Brain microvascular endothelial cell (primary cell): ENCODE data around the gene TNIK.

ENCODE experiments used
- DNase-seq: peaks from one replicate; pipeline ENCODE4 v3.0.0-alpha.2; 2020
- H3K27ac ChIP-seq: fragments of 250-450 bp; sonication (Bioruptor Pico); 2 replicates; pipeline ENCODE4 v1.5.1; 2020; ENCODE audit warnings: mild to moderate bottlenecking, moderate library complexity
- H3K27me3 ChIP-seq: fragments of 250-450 bp; sonication (Bioruptor Pico); replicated peaks from 2 replicates; pipeline ENCODE4 v1.5.1; 2020; ENCODE audit warnings: mild to moderate bottlenecking
- H3K36me3 ChIP-seq: fragments of 250-450 bp; sonication (Bioruptor Pico); replicated peaks from 2 replicates; pipeline ENCODE4 v1.5.1; 2020; ENCODE audit warnings: mild to moderate bottlenecking
- H3K4me3 ChIP-seq: 2 replicates; pipeline ENCODE4 v1.5.1; 2011; ENCODE audit warnings: low read depth, mild to moderate bottlenecking, control low read depth, low read length, moderate library complexity
- in situ Hi-C: cut with HindIII; loops from 2 replicates; pipeline ENCODE4 v1.10.0; 2017; ENCODE audit warnings: low sequenced_read_pairs, low pct_ligation_motif_present
- TF ChIP-seq, protein P1 (sequence below): IDR thresholded peaks from 2 replicates; pipeline ENCODE4 v1.5.1; 2011; ENCODE audit warnings: low read depth, mild to moderate bottlenecking, moderate library complexity, low read length, control low read depth, inconsistent platforms; ENCODE audit errors: missing control alignments

The TNIK gene

DNA sequence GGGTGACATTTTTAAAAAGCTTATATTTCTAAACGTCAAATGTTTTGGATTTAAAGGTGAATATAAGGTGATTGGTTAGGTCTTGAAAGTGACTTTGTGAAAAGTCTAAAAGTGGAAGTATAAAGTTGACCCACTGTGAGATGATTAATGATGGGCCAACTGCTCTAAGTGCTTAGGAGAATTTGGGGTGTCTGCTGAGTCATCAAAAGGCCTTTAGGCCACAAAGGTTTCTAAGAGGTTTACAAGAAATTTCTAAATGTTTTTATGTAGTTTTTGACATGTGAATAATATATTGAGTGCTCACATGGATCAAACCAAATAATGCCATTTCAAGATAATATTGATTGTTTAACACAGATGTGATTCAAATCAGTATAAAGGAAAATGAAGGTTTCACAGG is 394.5 kb downstream of the TNIK start:
- H3K27ac ChIP-seq = no peak overlapping the region
- peaks cover 5% of the 10 kb centered on the region for H3K36me3 ChIP-seq
- DNase-seq = no peak
- TF ChIP-seq, protein P1, sequence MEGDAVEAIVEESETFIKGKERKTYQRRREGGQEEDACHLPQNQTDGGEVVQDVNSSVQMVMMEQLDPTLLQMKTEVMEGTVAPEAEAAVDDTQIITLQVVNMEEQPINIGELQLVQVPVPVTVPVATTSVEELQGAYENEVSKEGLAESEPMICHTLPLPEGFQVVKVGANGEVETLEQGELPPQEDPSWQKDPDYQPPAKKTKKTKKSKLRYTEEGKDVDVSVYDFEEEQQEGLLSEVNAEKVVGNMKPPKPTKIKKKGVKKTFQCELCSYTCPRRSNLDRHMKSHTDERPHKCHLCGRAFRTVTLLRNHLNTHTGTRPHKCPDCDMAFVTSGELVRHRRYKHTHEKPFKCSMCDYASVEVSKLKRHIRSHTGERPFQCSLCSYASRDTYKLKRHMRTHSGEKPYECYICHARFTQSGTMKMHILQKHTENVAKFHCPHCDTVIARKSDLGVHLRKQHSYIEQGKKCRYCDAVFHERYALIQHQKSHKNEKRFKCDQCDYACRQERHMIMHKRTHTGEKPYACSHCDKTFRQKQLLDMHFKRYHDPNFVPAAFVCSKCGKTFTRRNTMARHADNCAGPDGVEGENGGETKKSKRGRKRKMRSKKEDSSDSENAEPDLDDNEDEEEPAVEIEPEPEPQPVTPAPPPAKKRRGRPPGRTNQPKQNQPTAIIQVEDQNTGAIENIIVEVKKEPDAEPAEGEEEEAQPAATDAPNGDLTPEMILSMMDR = no peak
- in situ Hi-C loops = no loop called here
- H3K27me3 ChIP-seq = no peaks in the 10 kb centered on the region
- no peak overlapping the region for H3K4me3 ChIP-seq

DNA sequence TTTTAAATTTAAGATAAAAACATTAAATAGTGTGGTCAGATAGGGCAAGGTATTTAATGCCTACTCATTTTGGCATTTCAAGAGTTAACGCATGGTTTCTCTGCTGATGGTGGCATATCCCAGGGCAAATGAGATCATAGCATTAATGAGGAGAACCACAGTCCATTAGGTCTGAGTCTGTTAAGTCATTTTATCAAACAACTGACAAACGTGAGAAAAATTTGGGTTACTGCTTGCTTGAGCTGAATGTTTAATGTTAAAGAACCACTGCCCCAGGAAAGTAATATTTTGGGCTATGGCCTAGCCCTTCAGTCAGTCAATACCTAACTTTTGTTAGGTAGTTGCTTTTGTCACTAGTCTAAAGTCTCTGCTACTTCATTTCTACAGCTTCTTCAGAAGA is 395.7 kb downstream of the TNIK start:
- TF ChIP-seq, protein P1 = no peak
- peaks cover 5% of the 10 kb centered on the region for H3K36me3 ChIP-seq
- no peak overlapping the region for H3K4me3 ChIP-seq
- in situ Hi-C loops = no loop called here
- no peak overlapping the region for H3K27ac ChIP-seq
- no peak for DNase-seq
- no peaks in the 10 kb centered on the region for H3K27me3 ChIP-seq

DNA sequence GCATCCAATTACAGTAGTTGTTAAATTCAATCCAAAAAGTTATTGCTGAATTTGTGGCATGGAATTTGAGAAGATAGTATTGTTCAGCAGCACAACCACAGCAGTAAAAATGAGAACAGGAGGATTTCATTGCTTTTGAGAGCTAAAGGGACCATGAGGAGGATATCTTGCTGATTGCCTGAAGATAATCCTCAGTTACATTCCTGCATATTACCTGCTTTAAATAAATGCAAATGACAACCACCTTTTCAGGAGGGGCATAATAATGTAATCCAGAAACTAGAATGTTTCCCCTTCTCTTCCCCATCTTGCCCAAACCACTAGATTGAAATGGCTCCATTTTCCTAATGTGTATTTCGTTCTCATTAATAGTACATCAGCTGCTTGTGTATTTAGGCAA is 398.5 kb downstream of the TNIK start:
- Histone ChIP-seq H3K4me3 (no peak overlapping the region), H3K36me3 (peaks cover 5% of the 10 kb centered on the region), H3K27ac (no peak overlapping the region), H3K27me3 (no peaks in the 10 kb centered on the region)
- in situ Hi-C loops = no loop called here
- TF ChIP-seq, protein P1 = no peak
- DNase-seq = no peak

DNA sequence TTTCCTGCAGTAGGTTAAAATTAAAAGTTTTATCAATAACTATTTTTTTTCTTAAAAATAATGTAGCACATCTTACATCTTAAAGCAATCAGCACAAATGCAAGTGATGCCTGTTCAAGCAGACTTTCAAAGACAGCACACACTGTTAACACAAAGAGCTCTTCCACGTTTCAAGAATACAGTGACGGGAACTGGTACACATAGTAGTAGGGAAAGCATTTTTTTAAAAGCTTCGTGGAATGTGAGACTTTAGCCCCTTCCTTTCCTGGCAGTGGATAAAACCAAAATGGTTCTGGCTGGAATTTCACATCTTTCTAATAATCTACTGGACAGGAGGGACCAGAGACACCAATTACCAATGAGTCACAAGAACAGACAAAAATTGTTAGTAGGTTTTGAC is 400.2 kb downstream of the TNIK start:
- TF ChIP-seq, protein P1 = no peak
- DNase-seq = no peak
- Histone ChIP-seq H3K4me3 (no peak overlapping the region), H3K36me3 (no peaks in the 10 kb centered on the region), H3K27me3 (no peaks in the 10 kb centered on the region), H3K27ac (no peak overlapping the region)
- in situ Hi-C loops = no loop called here

DNA sequence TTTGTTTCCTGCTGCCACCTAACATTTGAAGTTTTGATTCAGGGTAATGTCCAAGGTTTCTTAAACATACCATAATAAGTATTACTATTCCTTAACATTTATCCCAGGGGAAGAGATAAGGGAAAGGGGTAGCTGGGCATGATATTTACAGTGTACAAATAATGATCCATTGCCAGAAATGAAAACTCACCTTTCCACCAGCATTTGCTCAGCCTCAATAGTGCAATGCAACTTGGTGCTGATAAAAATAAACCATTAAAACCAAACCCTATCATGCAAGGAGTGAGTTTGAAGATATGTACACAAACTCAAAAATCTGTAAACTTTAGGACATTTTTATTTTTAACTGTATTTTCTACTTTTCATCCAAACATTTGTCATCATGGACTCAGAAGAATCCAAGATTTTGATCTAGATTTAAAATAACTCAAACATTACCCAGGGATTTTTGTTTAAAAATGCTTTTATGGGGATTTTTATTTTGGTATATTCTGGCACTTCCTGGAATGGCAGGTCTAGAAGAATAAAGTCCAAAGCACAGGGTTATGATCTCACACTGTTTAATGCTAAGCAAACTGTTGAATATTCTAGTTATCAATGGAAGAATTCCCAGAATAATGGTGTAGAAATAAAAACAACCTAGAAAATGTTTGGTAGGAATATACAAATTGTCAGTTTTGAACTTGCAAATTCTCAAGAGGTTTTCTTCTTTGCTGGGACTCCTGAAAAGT is 401.2 kb downstream of the TNIK start:
- no peak overlapping the region for H3K4me3 ChIP-seq
- TF ChIP-seq, protein P1 = no peak
- in situ Hi-C loops = no loop called here
- no peak overlapping the region for H3K27ac ChIP-seq
- H3K36me3 ChIP-seq = no peaks in the 10 kb centered on the region
- no peaks in the 10 kb centered on the region for H3K27me3 ChIP-seq
- DNase-seq = no peak

DNA sequence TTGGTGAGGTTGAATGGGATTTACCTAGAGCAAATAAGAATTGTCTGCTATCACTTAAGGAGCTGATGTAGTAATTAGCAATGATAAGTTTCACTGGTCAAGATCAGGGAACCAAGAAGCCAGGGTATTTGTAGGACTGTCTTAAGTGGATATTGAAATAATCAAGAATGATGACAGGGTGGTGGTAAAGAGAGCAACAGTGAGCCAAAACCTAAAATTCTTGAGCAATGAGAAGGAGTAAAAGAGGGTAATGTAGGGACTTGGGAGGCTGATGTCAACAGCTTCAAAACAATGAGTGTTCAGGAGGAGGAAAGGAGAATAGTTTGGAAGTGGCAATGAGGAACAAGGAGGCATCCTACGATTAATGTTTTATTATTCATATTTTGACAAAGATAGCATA is 402.1 kb downstream of the TNIK start:
- in situ Hi-C loops = no loop called here
- Histone ChIP-seq H3K4me3 (no peak overlapping the region), H3K27me3 (no peaks in the 10 kb centered on the region), H3K27ac (no peak overlapping the region), H3K36me3 (no peaks in the 10 kb centered on the region)
- TF ChIP-seq, protein P1 = no peak
- DNase-seq = no peak
